ENCODE data around the gene CELF4.
A peak's percentile ranks its signal among the peaks of the same experiment; 100 is the strongest.

Gene CELF4

GRCh38 chr18:37566479-37567060 is 972 bp upstream of the CELF4 start:
- H3K4me3 Mint-ChIP-seq = peak overlapping the region; percentile 15
- no peaks in the 10 kb centered on the region for H3K9me3 Mint-ChIP-seq
- H3K27ac Mint-ChIP-seq = no peak overlapping the region
- H3K27me3 Mint-ChIP-seq (ENCODE audit: low read depth) = peaks cover 65% of the 10 kb centered on the region
- peaks cover 2% of the 10 kb centered on the region for H3K36me3 Mint-ChIP-seq (ENCODE audit: low read depth)
- H3K4me1 Mint-ChIP-seq (ENCODE audit: low read depth) = no peaks in the 10 kb centered on the region
- DNase-seq (ENCODE audit: low spot score) = no peak

- Mint-ChIP-seq H3K9me3 (no peaks in the 10 kb centered on the region), H3K27me3 (ENCODE audit: low read depth) (peaks cover 65% of the 10 kb centered on the region), H3K27ac (no peak overlapping the region), H3K4me1 (ENCODE audit: low read depth) (no peaks in the 10 kb centered on the region), H3K4me3 (no peak overlapping the region), H3K36me3 (ENCODE audit: low read depth) (peaks cover 2% of the 10 kb centered on the region)
- no peak for DNase-seq (ENCODE audit: low spot score)
Observed at GRCh38 chr18:37565977-37566478, 430 bp upstream of the CELF4 start.

- Mint-ChIP-seq H3K36me3 (ENCODE audit: low read depth) (peaks cover 2% of the 10 kb centered on the region), H3K27ac (no peak overlapping the region), H3K4me1 (ENCODE audit: low read depth) (no peaks in the 10 kb centered on the region), H3K9me3 (no peaks in the 10 kb centered on the region), H3K4me3 (no peak overlapping the region), H3K27me3 (ENCODE audit: low read depth) (peaks cover 61% of the 10 kb centered on the region)
- no peak for DNase-seq (ENCODE audit: low spot score)
Observed at GRCh38 chr18:37564711-37565100, 892 bp downstream of the CELF4 start.

GRCh38 chr18:37563931-37564392 is 1.6 kb downstream of the CELF4 start:
- Mint-ChIP-seq H3K9me3 (no peaks in the 10 kb centered on the region), H3K27ac (no peak overlapping the region), H3K36me3 (ENCODE audit: low read depth) (peaks cover 2% of the 10 kb centered on the region), H3K4me1 (ENCODE audit: low read depth) (no peaks in the 10 kb centered on the region), H3K4me3 (no peak overlapping the region), H3K27me3 (ENCODE audit: low read depth) (peaks cover 55% of the 10 kb centered on the region)
- DNase-seq (ENCODE audit: low spot score) = no peak

- no peaks in the 10 kb centered on the region for H3K4me1 Mint-ChIP-seq (ENCODE audit: low read depth)
- no peak overlapping the region for H3K27ac Mint-ChIP-seq
- peaks cover 41% of the 10 kb centered on the region for H3K27me3 Mint-ChIP-seq (ENCODE audit: low read depth)
- H3K9me3 Mint-ChIP-seq = no peaks in the 10 kb centered on the region
- H3K36me3 Mint-ChIP-seq (ENCODE audit: low read depth) = peaks cover 2% of the 10 kb centered on the region
- no peak overlapping the region for H3K4me3 Mint-ChIP-seq
- DNase-seq (ENCODE audit: low spot score) = no peak
Observed at GRCh38 chr18:37561986-37562385, 3.6 kb downstream of the CELF4 start.

GRCh38 chr18:37560003-37560402 is 5.6 kb downstream of the CELF4 start:
- H3K9me3 Mint-ChIP-seq = no peaks in the 10 kb centered on the region
- H3K4me1 Mint-ChIP-seq (ENCODE audit: low read depth) = no peaks in the 10 kb centered on the region
- H3K36me3 Mint-ChIP-seq (ENCODE audit: low read depth) = no peaks in the 10 kb centered on the region
- H3K27ac Mint-ChIP-seq = no peak overlapping the region
- H3K27me3 Mint-ChIP-seq (ENCODE audit: low read depth) = peaks cover 29% of the 10 kb centered on the region
- no peak overlapping the region for H3K4me3 Mint-ChIP-seq
- DNase-seq (ENCODE audit: low spot score) = no peak

- no peak for DNase-seq (ENCODE audit: low spot score)
- no peaks in the 10 kb centered on the region for H3K9me3 Mint-ChIP-seq
- no peak overlapping the region for H3K4me3 Mint-ChIP-seq
- H3K27me3 Mint-ChIP-seq (ENCODE audit: low read depth) = peaks cover 20% of the 10 kb centered on the region
- H3K4me1 Mint-ChIP-seq (ENCODE audit: low read depth) = no peaks in the 10 kb centered on the region
- no peak overlapping the region for H3K27ac Mint-ChIP-seq
- no peaks in the 10 kb centered on the region for H3K36me3 Mint-ChIP-seq (ENCODE audit: low read depth)
Observed at GRCh38 chr18:37559194-37559593, 6.4 kb downstream of the CELF4 start.

GRCh38 chr18:37554399-37554787 is 11.2 kb downstream of the CELF4 start:
- no peak for DNase-seq (ENCODE audit: low spot score)
- H3K27me3 Mint-ChIP-seq (ENCODE audit: low read depth) = no peaks in the 10 kb centered on the region
- H3K9me3 Mint-ChIP-seq = no peaks in the 10 kb centered on the region

GRCh38 chr18:37553633-37554398 is 11.8 kb downstream of the CELF4 start:
- no peak overlapping the region for H3K4me3 Mint-ChIP-seq
- H3K9me3 Mint-ChIP-seq = no peaks in the 10 kb centered on the region
- no peaks in the 10 kb centered on the region for H3K27me3 Mint-ChIP-seq (ENCODE audit: low read depth)
- H3K4me1 Mint-ChIP-seq (ENCODE audit: low read depth) = no peaks in the 10 kb centered on the region
- H3K27ac Mint-ChIP-seq = no peak overlapping the region
- no peak for DNase-seq (ENCODE audit: low spot score)
- H3K36me3 Mint-ChIP-seq (ENCODE audit: low read depth) = no peaks in the 10 kb centered on the region

More at GRCh38 chr18:37554399-37554787, 11.2 kb downstream of the CELF4 start:
- Mint-ChIP-seq H3K4me1 (ENCODE audit: low read depth) (no peaks in the 10 kb centered on the region), H3K4me3 (no peak overlapping the region), H3K36me3 (ENCODE audit: low read depth) (no peaks in the 10 kb centered on the region), H3K27ac (no peak overlapping the region)

- Mint-ChIP-seq H3K27me3 (ENCODE audit: low read depth) (no peaks in the 10 kb centered on the region), H3K4me1 (ENCODE audit: low read depth) (no peaks in the 10 kb centered on the region), H3K27ac (no peak overlapping the region), H3K36me3 (ENCODE audit: low read depth) (no peaks in the 10 kb centered on the region), H3K4me3 (no peak overlapping the region), H3K9me3 (no peaks in the 10 kb centered on the region)
- DNase-seq (ENCODE audit: low spot score) = no peak
Observed at GRCh38 chr18:37552286-37552685, 13.3 kb downstream of the CELF4 start.

- H3K27ac Mint-ChIP-seq = no peak overlapping the region
- H3K4me1 Mint-ChIP-seq (ENCODE audit: low read depth) = no peaks in the 10 kb centered on the region
- no peak for DNase-seq (ENCODE audit: low spot score)
- H3K9me3 Mint-ChIP-seq = no peaks in the 10 kb centered on the region
- no peaks in the 10 kb centered on the region for H3K36me3 Mint-ChIP-seq (ENCODE audit: low read depth)
- H3K27me3 Mint-ChIP-seq (ENCODE audit: low read depth) = no peaks in the 10 kb centered on the region
- H3K4me3 Mint-ChIP-seq = no peak overlapping the region
Observed at GRCh38 chr18:37551846-37552245, 13.8 kb downstream of the CELF4 start.

GRCh38 chr18:37551249-37551648 is 14.3 kb downstream of the CELF4 start:
- Mint-ChIP-seq H3K27me3 (ENCODE audit: low read depth) (no peaks in the 10 kb centered on the region), H3K27ac (no peak overlapping the region), H3K9me3 (no peaks in the 10 kb centered on the region), H3K4me3 (no peak overlapping the region), H3K36me3 (ENCODE audit: low read depth) (no peaks in the 10 kb centered on the region), H3K4me1 (ENCODE audit: low read depth) (no peaks in the 10 kb centered on the region)
- DNase-seq (ENCODE audit: low spot score) = no peak

GRCh38 chr18:37550118-37550875 is 15.3 kb downstream of the CELF4 start:
- H3K36me3 Mint-ChIP-seq (ENCODE audit: low read depth) = no peaks in the 10 kb centered on the region
- no peaks in the 10 kb centered on the region for H3K4me1 Mint-ChIP-seq (ENCODE audit: low read depth)
- no peak overlapping the region for H3K27ac Mint-ChIP-seq
- DNase-seq (ENCODE audit: low spot score) = no peak
- H3K9me3 Mint-ChIP-seq = no peaks in the 10 kb centered on the region
- H3K4me3 Mint-ChIP-seq = no peak overlapping the region
- no peaks in the 10 kb centered on the region for H3K27me3 Mint-ChIP-seq (ENCODE audit: low read depth)

GRCh38 chr18:37548679-37549289 is 16.8 kb downstream of the CELF4 start:
- H3K4me1 Mint-ChIP-seq (ENCODE audit: low read depth) = no peaks in the 10 kb centered on the region
- no peak overlapping the region for H3K27ac Mint-ChIP-seq
- no peaks in the 10 kb centered on the region for H3K9me3 Mint-ChIP-seq
- H3K4me3 Mint-ChIP-seq = no peak overlapping the region
- H3K36me3 Mint-ChIP-seq (ENCODE audit: low read depth) = no peaks in the 10 kb centered on the region
- H3K27me3 Mint-ChIP-seq (ENCODE audit: low read depth) = no peaks in the 10 kb centered on the region
- no peak for DNase-seq (ENCODE audit: low spot score)
